Thyroid gland (tissue), 4 donors: ENCODE measurements around the gene TMEM44. TPM values are rescaled to one million over a fixed set of nuclear protein-coding genes. Genes with fewer than 3 reads are reported as not detected.

Experiments
- DNase-seq, 2 donors: peaks; one replicate each; pipeline ENCODE4 v3.0.0-alpha.2; 2019
- H3K27ac ChIP-seq, 3 donors: fragments of 200-600 bp; sonication (generic); 1 replicate in 2 of 3; 2 replicates in 1 of 3; pipeline ENCODE4 v1.5.1; 2016 to 2019; ENCODE audit warnings: mild to moderate bottlenecking in 1 of 3, moderate library complexity in 1 of 3
- H3K27me3 ChIP-seq: fragments of 200-600 bp; sonication (generic); one replicate; pipeline ENCODE4 v1.5.1; 2019
- H3K36me3 ChIP-seq, 2 donors: fragments of 200-600 bp; sonication (generic); one replicate each; pipeline ENCODE4 v1.5.1; 2016 to 2019
- H3K4me1 ChIP-seq, 2 donors: fragments of 200-600 bp; sonication (generic); one replicate each; pipeline ENCODE4 v1.5.1; 2017 to 2019
- H3K4me3 ChIP-seq, 3 donors: fragments of 200-600 bp; sonication (generic); replicated peaks in 1 of 3; 1 replicate in 2 of 3; 2 replicates in 1 of 3; pipeline ENCODE4 v1.5.1; 2016; ENCODE audit warnings: mild to moderate bottlenecking in 1 of 3
- H3K9me3 ChIP-seq: fragments of 200-600 bp; sonication (generic); one replicate; pipeline ENCODE4 v1.5.1; 2017
- POLR2A ChIP-seq, 2 donors: fragments of 450-650 bp; IDR thresholded peaks; one replicate each; pipeline ENCODE4 v1.6.1; 2017; ENCODE audit warnings: antibody characterized with exemption in 2 of 2, mild to moderate bottlenecking in 2 of 2, moderate library complexity in 1 of 2
- WGBS, 2 donors: methylation state at CpG; one replicate each; pipeline ENCODE4 v1.1.5; 2017; 5-methylcytosine and 5-hydroxymethylcytosine counted together
- intact Hi-C: fragments of 100-400 bp; cut with DNase I; formaldehyde crosslinking; loops from one replicate; pipeline ENCODE4 v1.15.1; 2023
- total RNA-seq, 4 donors: library from RNA; depleted of rRNA; stranded (reverse); fragments of >200 nt; gene quantifications; one replicate each; pipeline ENCODE4 v1.2.3, GENCODE V29; 2016
- TF ChIP-seq, protein P1 (sequence below), 6 experiments: fragments of 200-600 bp in 3 of 6; fragments of 450-650 bp in 3 of 6; sonication (generic) in 3 of 6; IDR thresholded peaks; one replicate each; pipeline ENCODE4 v1.5.1; 2016 to 2019; ENCODE audit warnings: antibody characterized with exemption in 6 of 6, mild to moderate bottlenecking in 2 of 6, inconsistent platforms in 1 of 6, moderate library complexity in 1 of 6

The TMEM44 gene
- total RNA-seq, 4 donors from 2014 or later: 6.3 to 11.0 (median 9.7) TPM

DNA sequence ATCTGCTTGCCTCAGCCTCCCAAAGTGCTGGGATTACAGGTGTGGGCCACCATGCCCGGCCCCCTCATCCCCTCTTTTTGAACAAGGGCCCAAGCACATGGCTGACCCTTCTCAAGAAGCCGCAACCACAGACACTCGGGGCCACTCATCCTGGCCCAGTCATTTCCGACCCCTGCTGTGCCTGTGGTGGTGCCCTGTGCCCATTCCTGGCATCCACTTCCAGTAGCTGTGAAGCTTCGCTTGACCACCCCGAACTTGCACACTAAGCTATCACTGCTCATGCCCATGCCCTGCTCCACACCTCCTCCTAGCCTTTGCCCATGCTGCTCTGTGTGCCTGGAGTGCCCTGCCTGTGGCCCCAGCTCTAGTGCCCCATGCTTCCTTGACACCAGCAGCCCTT is 8.3 kb downstream of the TMEM44 start:
- intact Hi-C loops: no loop called here
- no peak for DNase-seq
- H3K27ac ChIP-seq: no peak overlapping the region
- H3K27me3 ChIP-seq: no peaks in the 10 kb centered on the region
- peaks cover 0 to 7% of the 10 kb centered on the region in 2 donors for H3K36me3 ChIP-seq
- H3K4me3 ChIP-seq: no peak overlapping the region
- no peaks in the 10 kb centered on the region for H3K9me3 ChIP-seq
- WGBS, 2 donors: 97 to 100% methylated on average over 6 of the region's 6 CpGs
- no peak for TF ChIP-seq POLR2A (IDR thresholded peaks at IDR 0.05)
- TF ChIP-seq, protein P1, sequence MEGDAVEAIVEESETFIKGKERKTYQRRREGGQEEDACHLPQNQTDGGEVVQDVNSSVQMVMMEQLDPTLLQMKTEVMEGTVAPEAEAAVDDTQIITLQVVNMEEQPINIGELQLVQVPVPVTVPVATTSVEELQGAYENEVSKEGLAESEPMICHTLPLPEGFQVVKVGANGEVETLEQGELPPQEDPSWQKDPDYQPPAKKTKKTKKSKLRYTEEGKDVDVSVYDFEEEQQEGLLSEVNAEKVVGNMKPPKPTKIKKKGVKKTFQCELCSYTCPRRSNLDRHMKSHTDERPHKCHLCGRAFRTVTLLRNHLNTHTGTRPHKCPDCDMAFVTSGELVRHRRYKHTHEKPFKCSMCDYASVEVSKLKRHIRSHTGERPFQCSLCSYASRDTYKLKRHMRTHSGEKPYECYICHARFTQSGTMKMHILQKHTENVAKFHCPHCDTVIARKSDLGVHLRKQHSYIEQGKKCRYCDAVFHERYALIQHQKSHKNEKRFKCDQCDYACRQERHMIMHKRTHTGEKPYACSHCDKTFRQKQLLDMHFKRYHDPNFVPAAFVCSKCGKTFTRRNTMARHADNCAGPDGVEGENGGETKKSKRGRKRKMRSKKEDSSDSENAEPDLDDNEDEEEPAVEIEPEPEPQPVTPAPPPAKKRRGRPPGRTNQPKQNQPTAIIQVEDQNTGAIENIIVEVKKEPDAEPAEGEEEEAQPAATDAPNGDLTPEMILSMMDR (IDR thresholded peaks at IDR 0.05): no peak
- peaks cover 0 to 4% of the 10 kb centered on the region in 2 donors for H3K4me1 ChIP-seq

DNA sequence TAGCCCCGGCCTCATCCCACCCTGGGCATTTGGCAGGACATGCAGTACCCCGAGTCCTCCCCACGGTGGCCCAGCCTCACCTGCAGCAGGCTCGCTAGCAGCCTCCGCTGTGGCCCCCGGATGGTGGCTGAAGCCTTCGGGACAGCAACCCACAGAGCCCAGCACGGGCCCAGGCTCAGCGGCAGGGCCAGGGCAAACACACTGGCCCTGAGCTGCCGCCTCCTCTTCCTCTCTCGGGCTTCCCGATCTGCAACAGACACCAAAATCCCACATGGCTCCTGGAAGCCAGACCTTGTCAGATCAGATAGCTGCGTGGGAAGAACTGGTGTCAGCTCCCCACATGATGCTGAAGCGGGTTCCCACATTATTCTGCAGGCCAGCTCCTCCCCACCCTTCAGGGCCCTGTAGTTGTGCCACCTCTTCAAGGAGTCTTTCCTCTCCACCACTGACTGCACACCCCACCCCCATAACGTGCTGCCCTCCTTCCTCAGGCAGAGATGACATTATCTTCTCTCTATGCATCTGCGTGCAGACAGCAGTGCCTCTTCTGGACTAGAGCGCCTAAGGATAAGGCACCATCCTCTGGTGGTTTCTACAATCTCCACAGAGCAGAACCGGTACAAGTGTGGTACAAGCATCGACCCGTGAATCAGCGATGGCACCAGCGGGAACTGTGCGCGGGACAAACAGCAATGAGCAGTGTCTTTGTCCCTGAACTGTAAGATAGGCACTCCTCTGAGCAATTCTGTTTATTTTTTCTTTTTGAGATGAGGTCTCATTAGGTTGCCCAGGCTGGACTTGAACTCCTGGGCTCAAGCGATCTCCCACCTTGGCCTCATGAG is 9.5 kb downstream of the TMEM44 start:
- DNase-seq: no peak
- TF ChIP-seq, protein P1 (IDR thresholded peaks at IDR 0.05): no peak
- TF ChIP-seq POLR2A (IDR thresholded peaks at IDR 0.05): no peak
- H3K4me1 ChIP-seq: peaks cover 0 to 4% of the 10 kb centered on the region in 2 donors
- H3K9me3 ChIP-seq: no peaks in the 10 kb centered on the region
- H3K36me3 ChIP-seq: peaks cover 0 to 7% of the 10 kb centered on the region in 2 donors
- no peak overlapping the region for H3K27ac ChIP-seq
- no peak overlapping the region for H3K4me3 ChIP-seq
- 89 to 90% methylated on average over 16 to 25 of the region's 25 CpGs for WGBS, 2 donors
- H3K27me3 ChIP-seq: no peaks in the 10 kb centered on the region
- intact Hi-C loops: no loop called here

DNA sequence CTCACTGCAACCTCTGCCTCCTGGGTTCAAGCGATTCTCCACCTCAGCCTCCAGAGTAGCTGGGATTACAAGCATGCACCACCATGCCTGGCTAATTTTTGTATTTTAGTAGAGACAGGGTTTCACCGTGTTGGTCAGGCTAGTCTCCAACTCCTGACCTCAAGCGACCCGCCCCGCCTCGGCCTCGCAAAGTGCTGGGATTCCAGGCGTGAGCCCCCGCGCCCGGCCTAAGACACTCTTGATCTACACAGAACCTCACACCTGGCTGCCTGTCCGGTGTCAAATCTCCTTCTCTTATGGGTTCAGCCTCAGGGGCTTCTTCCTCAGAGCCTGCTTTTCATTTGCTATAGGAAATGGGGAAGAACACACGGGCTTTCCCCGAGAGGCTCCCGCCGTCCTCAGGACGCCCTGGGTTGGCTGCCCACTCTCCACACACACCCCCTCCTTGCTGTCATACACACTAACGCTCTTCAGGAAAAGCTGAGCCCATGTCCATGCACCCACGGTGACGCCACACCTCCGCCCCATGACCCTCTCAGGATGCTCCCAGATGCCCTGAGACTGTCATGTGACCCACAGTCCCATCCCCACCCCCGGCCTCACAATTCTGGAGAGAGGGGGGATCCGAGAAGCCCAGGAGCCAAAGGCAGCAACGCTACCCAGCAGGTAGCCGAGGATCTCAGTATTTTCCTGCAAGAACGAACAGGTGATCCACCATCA is 10.4 kb downstream of the TMEM44 start:
- intact Hi-C loops: no loop called here
- Histone ChIP-seq H3K4me3 (no peak overlapping the region), H3K27me3 (no peaks in the 10 kb centered on the region), H3K4me1 (peaks cover 0 to 4% of the 10 kb centered on the region in 2 donors), H3K9me3 (no peaks in the 10 kb centered on the region), H3K36me3 (peaks cover 0 to 3% of the 10 kb centered on the region in 2 donors), H3K27ac (no peak overlapping the region)
- DNase-seq: no peak
- no peak for TF ChIP-seq POLR2A (IDR thresholded peaks at IDR 0.05)
- TF ChIP-seq, protein P1 (IDR thresholded peaks at IDR 0.05): no peak
- WGBS, 2 donors: 94 to 95% methylated on average over 26 of the region's 26 CpGs

DNA sequence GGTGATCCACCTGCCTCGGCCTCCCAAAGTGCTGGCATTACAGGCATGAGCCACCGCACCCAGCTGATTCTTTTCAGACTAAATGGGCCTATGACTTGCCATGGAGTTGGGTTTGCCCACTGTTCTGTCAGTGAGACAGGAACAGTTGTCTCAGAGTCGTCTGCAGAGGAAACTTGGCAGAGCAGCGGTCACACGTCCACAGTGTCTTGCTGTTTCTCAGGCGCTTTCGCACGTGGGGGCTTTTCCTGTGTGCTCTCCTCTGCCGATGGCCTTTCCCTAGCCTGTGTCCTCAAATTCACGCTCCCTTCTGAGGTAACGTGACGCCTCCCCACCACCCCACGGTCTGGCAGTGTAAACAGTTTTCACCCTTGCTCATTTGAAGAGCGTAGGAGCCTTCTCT is 11.3 kb downstream of the TMEM44 start:
- peaks cover 0 to 4% of the 10 kb centered on the region in 2 donors for H3K4me1 ChIP-seq
- no peak overlapping the region for H3K27ac ChIP-seq
- no peaks in the 10 kb centered on the region for H3K36me3 ChIP-seq
- TF ChIP-seq POLR2A (IDR thresholded peaks at IDR 0.05): no peak
- TF ChIP-seq, protein P1 (IDR thresholded peaks at IDR 0.05): no peak
- H3K27me3 ChIP-seq: no peaks in the 10 kb centered on the region
- DNase-seq: no peak
- H3K4me3 ChIP-seq: no peak overlapping the region
- no peaks in the 10 kb centered on the region for H3K9me3 ChIP-seq
- intact Hi-C loops: no loop called here
- WGBS, 2 donors: 93 to 95% methylated on average over 14 of the region's 14 CpGs

GRCh38 chr3:194620196-194620595 is 13.0 kb downstream of the TMEM44 start:
- TF ChIP-seq, protein P1 (IDR thresholded peaks at IDR 0.05): no peak
- no peak for TF ChIP-seq POLR2A (IDR thresholded peaks at IDR 0.05)
- Histone ChIP-seq H3K4me3 (no peak overlapping the region), H3K36me3 (no peaks in the 10 kb centered on the region), H3K9me3 (no peaks in the 10 kb centered on the region), H3K27ac (no peak overlapping the region), H3K4me1 (peaks cover 0 to 4% of the 10 kb centered on the region in 2 donors), H3K27me3 (no peaks in the 10 kb centered on the region)
- intact Hi-C loops: no loop called here
- no peak for DNase-seq
- 91% methylated on average over 7 of the region's 7 CpGs for WGBS, 2 donors
